Activated naive CD4-positive, alpha-beta T cell treated with anti-CD3 and anti-CD28 coated beads, Interleukin-2, amount 50 U/mL, for 72 hours (primary cell): ENCODE results near the gene MSH3. TPM values are rescaled to one million over a fixed set of nuclear protein-coding genes. Genes with fewer than 3 reads are reported as not detected.
A peak's percentile ranks its signal among the peaks of the same experiment; 100 is the strongest.
"Not testable (repeated sequence)": the region's sequence is repeated elsewhere in the genome, so short reads cannot be mapped to it uniquely, and the experiment has no call there.

ENCODE experiments used
- ATAC-seq, 2 donors: fragments of 150-1000 bp; cut with Tn5 transposase; 2 replicates each; pipeline ENCODE4 v1.10.0; 2021; ENCODE audit warnings: mild to moderate bottlenecking in 2 of 2, moderate library complexity in 2 of 2
- DNase-seq, 2 donors: peaks; one replicate each; pipeline ENCODE4 v3.0.0; 2021 to 2022; ENCODE audit warnings: low spot score in 2 of 2
- H3K27ac Mint-ChIP-seq, 2 donors: one replicate each; pipeline ENCODE4 v1.8.0; 2022; ENCODE audit warnings: mild to moderate bottlenecking in 2 of 2, mixed read lengths in 2 of 2
- H3K36me3 Mint-ChIP-seq, 2 donors: one replicate each; pipeline ENCODE4 v1.8.0; 2022; ENCODE audit warnings: mixed read lengths in 2 of 2
- H3K9me3 Mint-ChIP-seq, 2 donors: one replicate each; pipeline ENCODE4 v1.8.0; 2022; ENCODE audit warnings: mixed read lengths in 2 of 2
- total RNA-seq, 2 donors: library from RNA; stranded (reverse); gene quantifications; one replicate each; pipeline ENCODE4 v1.2.3, GENCODE V29; 2022

The MSH3 gene
- total RNA-seq, 2 donors from 2014 or later = 22.5 to 23.2 TPM

- no peak overlapping the region for H3K27ac Mint-ChIP-seq
- ATAC-seq (no peak), DNase-seq (no peak)
Observed at GRCh38 chr5:80782626-80783025, 128.2 kb downstream of the MSH3 start.

GRCh38 chr5:80783751-80784150 is 129.3 kb downstream of the MSH3 start:
- not testable (repeated sequence) for H3K9me3 Mint-ChIP-seq, H3K27ac Mint-ChIP-seq, DNase-seq, ATAC-seq
- peaks cover 5 to 15% of the 10 kb centered on the region in 2 donors for H3K36me3 Mint-ChIP-seq

More at GRCh38 chr5:80782626-80783025, 128.2 kb downstream of the MSH3 start:
- Mint-ChIP-seq H3K9me3 (no peaks in the 10 kb centered on the region), H3K36me3 (peaks cover 5 to 15% of the 10 kb centered on the region in 2 donors)

GRCh38 chr5:80784451-80784850 is 130.0 kb downstream of the MSH3 start:
- DNase-seq (no peak), ATAC-seq (no peak)
- no peaks in the 10 kb centered on the region for H3K9me3 Mint-ChIP-seq
- H3K36me3 Mint-ChIP-seq = peaks cover 5 to 15% of the 10 kb centered on the region in 2 donors
- H3K27ac Mint-ChIP-seq = no peak overlapping the region

GRCh38 chr5:80789319-80790016 is 135.0 kb downstream of the MSH3 start:
- H3K9me3 Mint-ChIP-seq, H3K36me3 Mint-ChIP-seq: not testable (repeated sequence)
- peak overlapping the region; percentile 61 to 87 for H3K27ac Mint-ChIP-seq
- peak; percentile 91 to 94 for ATAC-seq
- DNase-seq = peak in 1 of 2 donors; percentile 11

GRCh38 chr5:80790698-80791097 is 136.2 kb downstream of the MSH3 start:
- no peaks in the 10 kb centered on the region for H3K36me3 Mint-ChIP-seq
- H3K27ac Mint-ChIP-seq = no peak overlapping the region
- DNase-seq = no peak
- no peak for ATAC-seq
- H3K9me3 Mint-ChIP-seq = no peaks in the 10 kb centered on the region

GRCh38 chr5:80793354-80793753 is 138.9 kb downstream of the MSH3 start:
- no peak for DNase-seq
- ATAC-seq = no peak
- Mint-ChIP-seq H3K36me3 (peaks cover 8 to 10% of the 10 kb centered on the region in 2 donors), H3K9me3 (no peaks in the 10 kb centered on the region), H3K27ac (no peak overlapping the region)

GRCh38 chr5:80796846-80797245 is 142.4 kb downstream of the MSH3 start:
- Mint-ChIP-seq H3K36me3 (peaks cover 16 to 20% of the 10 kb centered on the region in 2 donors), H3K27ac (peak overlapping the region; percentile 20 to 81), H3K9me3 (no peaks in the 10 kb centered on the region)
- ATAC-seq = no peak
- DNase-seq = no peak

GRCh38 chr5:80797428-80798024 is 143.1 kb downstream of the MSH3 start:
- Mint-ChIP-seq H3K36me3 (peaks cover 17 to 21% of the 10 kb centered on the region in 2 donors), H3K9me3 (no peaks in the 10 kb centered on the region), H3K27ac (peak overlapping the region; percentile 20 to 81)
- ATAC-seq (no peak), DNase-seq (no peak)

- H3K36me3 Mint-ChIP-seq = peaks cover 23 to 28% of the 10 kb centered on the region in 2 donors
Observed at GRCh38 chr5:80798166-80798565, 143.7 kb downstream of the MSH3 start.

GRCh38 chr5:80798633-80799032 is 144.2 kb downstream of the MSH3 start:
- H3K27ac Mint-ChIP-seq = no peak overlapping the region
- H3K9me3 Mint-ChIP-seq = peaks cover 3% of the 10 kb centered on the region in 2 donors
- H3K36me3 Mint-ChIP-seq = peaks cover 23 to 33% of the 10 kb centered on the region in 2 donors
- DNase-seq (no peak), ATAC-seq (no peak)

More at GRCh38 chr5:80798166-80798565, 143.7 kb downstream of the MSH3 start:
- Mint-ChIP-seq H3K9me3 (peaks cover 3% of the 10 kb centered on the region in 2 donors), H3K27ac (no peak overlapping the region)
- ATAC-seq = no peak
- DNase-seq = no peak

GRCh38 chr5:80799041-80799440 is 144.6 kb downstream of the MSH3 start:
- Mint-ChIP-seq H3K27ac (no peak overlapping the region), H3K36me3 (peaks cover 23 to 33% of the 10 kb centered on the region in 2 donors), H3K9me3 (peaks cover 3% of the 10 kb centered on the region in 2 donors)
- DNase-seq (no peak), ATAC-seq (no peak)

GRCh38 chr5:80799573-80799972 is 145.1 kb downstream of the MSH3 start:
- no peak for ATAC-seq
- Mint-ChIP-seq H3K27ac (no peak overlapping the region), H3K9me3 (peaks cover 3% of the 10 kb centered on the region in 2 donors), H3K36me3 (peaks cover 23 to 33% of the 10 kb centered on the region in 2 donors)
- DNase-seq = no peak

GRCh38 chr5:80804332-80804731 is 149.9 kb downstream of the MSH3 start:
- Mint-ChIP-seq H3K9me3 (peaks cover 3% of the 10 kb centered on the region in 2 donors), H3K36me3 (peaks cover 19 to 23% of the 10 kb centered on the region in 2 donors), H3K27ac (no peak overlapping the region)
- DNase-seq = no peak
- no peak for ATAC-seq

- no peak for ATAC-seq
- no peak for DNase-seq
- peaks cover 19 to 23% of the 10 kb centered on the region in 2 donors for H3K36me3 Mint-ChIP-seq
- H3K9me3 Mint-ChIP-seq = peaks cover 3% of the 10 kb centered on the region in 2 donors
- no peak overlapping the region for H3K27ac Mint-ChIP-seq
Observed at GRCh38 chr5:80805038-80805437, 150.6 kb downstream of the MSH3 start.

- H3K9me3 Mint-ChIP-seq = peaks cover 3% of the 10 kb centered on the region in 2 donors
- ATAC-seq (peak in 1 of 2 donors; percentile 61), DNase-seq (no peak)
- H3K27ac Mint-ChIP-seq = no peak overlapping the region
- H3K36me3 Mint-ChIP-seq = peaks cover 11 to 12% of the 10 kb centered on the region in 2 donors
Observed at GRCh38 chr5:80806929-80807328, 152.5 kb downstream of the MSH3 start.

GRCh38 chr5:80809451-80809850 is 155.0 kb downstream of the MSH3 start:
- peaks cover 0 to 11% of the 10 kb centered on the region in 2 donors for H3K36me3 Mint-ChIP-seq
- no peaks in the 10 kb centered on the region for H3K9me3 Mint-ChIP-seq
- H3K27ac Mint-ChIP-seq = no peak overlapping the region
- ATAC-seq (no peak), DNase-seq (no peak)

- Mint-ChIP-seq H3K36me3 (peaks cover 0 to 11% of the 10 kb centered on the region in 2 donors), H3K9me3 (no peaks in the 10 kb centered on the region), H3K27ac (no peak overlapping the region)
- DNase-seq = no peak
- peak; percentile 63 to 82 for ATAC-seq
Observed at GRCh38 chr5:80810425-80810824, 156.0 kb downstream of the MSH3 start.
